NCI-H226 (cell line): Measurements from ENCODE around the gene TANC2.

Source experiments
- DNase-seq: peaks from one replicate; pipeline ENCODE4 v3.0.0-alpha.2; 2015

TANC2 gene

DNA sequence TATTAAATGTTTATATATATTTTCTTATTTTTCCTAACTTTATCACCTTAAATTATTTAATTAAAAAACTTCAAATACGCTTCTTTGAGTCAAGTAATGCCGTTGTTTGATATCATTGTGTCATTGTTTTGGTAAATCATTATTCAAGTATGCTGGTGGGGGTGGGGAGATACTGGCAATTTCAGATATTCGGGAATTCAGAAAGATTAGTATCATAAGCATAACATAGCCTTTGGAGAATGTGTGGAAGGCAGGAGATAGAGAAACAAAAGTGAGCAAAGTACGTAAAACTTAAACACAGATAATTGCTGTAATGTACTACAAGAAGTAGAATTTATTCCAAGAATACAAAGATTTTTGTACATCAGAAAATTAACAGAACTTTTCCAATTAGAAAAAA, 49.8 kb downstream of the TANC2 start:
- DNase-seq = no peak
